ENCODE data around the gene WDR1. TPM values are rescaled to one million over a fixed set of nuclear protein-coding genes. Genes with fewer than 3 reads are reported as not detected.

Gene WDR1
- total RNA-seq, 1 donor from 2014 or later: 96.0 TPM

DNA sequence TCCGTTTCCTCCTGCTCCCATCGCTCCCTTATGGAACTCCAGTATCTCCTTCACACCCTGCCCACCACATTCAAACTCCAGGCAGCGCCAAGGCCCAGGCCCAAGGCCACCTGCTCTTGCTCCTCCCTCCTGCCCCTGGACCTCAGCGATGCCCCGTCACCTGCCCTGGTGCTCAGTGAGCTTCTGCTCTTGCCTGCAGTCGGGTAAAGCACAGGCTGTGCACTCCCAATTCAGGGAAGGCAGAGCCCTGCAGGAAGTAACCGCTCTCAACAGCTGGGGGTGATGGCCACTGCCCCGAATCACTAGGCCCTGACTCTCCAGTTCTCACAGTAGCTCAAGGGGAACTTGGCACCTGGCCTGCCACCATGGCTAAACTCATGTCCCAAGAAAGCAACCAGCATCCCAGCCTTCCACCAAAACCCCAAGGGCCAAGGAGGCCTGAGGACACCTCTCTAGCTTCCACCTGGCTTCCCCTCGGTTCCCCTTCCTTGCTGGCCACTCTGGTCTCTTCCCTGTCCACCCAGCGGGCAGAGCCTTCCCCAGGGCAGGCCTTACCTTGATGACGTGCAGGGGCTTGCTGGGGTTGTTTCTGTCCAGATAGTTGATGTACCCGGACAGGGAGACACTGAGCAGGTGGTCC is 29.3 kb downstream of the WDR1 start:
- Histone ChIP-seq H3K9ac (ENCODE audit: low read depth in 1 of 3, low read length in 3 of 3) (peak overlapping the region; percentile 10 to 45 (median 12)), H3K9me3 (ENCODE audit: control insufficient read depth in 3 of 3, low read length in 3 of 3) (no peaks in the 10 kb centered on the region), H3K4me3 (ENCODE audit: low read length in 3 of 3) (no peak overlapping the region), H3K27me3 (ENCODE audit: control insufficient read depth in 3 of 3, insufficient read depth in 3 of 3, low read length in 3 of 3) (no peaks in the 10 kb centered on the region), H3K27ac (ENCODE audit: low read depth, low read length) (no peak overlapping the region), H3K4me1 (ENCODE audit: control insufficient read depth in 3 of 3, insufficient read depth in 3 of 3, low read length in 3 of 3) (peaks cover 67 to 93% (median 89%) of the 10 kb centered on the region in 3 donors), H3K36me3 (ENCODE audit: control insufficient read depth in 3 of 3, insufficient read depth in 3 of 3, low read length in 3 of 3) (peaks cover 71 to 86% (median 82%) of the 10 kb centered on the region in 3 donors)

DNA sequence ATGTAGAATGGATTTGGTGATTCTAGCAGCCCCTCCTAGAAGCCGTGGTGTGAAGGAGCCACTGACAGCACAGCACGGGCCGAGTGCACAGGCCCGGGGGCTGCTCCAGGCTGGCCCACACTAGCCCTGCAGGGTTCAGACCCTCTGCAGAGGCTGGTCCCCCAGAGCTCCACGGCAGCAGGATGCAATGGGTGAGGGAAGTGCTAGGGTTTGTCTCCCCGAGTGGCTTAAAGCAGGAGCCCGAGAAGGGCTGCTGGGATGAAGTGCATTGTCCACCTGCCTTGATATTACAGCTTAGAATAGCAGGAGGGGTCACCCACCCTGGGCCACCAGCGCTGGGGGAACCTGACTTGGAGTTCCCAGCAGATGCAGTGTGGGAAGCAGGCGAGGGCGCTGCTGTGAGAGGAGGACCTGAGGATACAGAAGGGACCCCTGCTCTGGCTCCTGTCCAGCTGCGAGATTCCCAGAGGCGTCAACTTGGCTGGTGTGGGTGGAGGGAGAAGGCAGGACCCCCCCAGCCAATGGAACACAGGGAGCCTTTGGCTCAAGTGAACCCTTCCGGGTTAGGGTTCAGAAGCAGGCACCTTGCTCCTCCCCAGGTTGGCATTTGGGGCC is 30.0 kb downstream of the WDR1 start:
- Histone ChIP-seq H3K27ac (ENCODE audit: low read depth, low read length) (no peak overlapping the region), H3K4me1 (ENCODE audit: control insufficient read depth in 3 of 3, insufficient read depth in 3 of 3, low read length in 3 of 3) (peaks cover 60 to 87% (median 83%) of the 10 kb centered on the region in 3 donors), H3K36me3 (ENCODE audit: control insufficient read depth in 3 of 3, insufficient read depth in 3 of 3, low read length in 3 of 3) (peaks cover 74 to 88% (median 82%) of the 10 kb centered on the region in 3 donors)

DNA sequence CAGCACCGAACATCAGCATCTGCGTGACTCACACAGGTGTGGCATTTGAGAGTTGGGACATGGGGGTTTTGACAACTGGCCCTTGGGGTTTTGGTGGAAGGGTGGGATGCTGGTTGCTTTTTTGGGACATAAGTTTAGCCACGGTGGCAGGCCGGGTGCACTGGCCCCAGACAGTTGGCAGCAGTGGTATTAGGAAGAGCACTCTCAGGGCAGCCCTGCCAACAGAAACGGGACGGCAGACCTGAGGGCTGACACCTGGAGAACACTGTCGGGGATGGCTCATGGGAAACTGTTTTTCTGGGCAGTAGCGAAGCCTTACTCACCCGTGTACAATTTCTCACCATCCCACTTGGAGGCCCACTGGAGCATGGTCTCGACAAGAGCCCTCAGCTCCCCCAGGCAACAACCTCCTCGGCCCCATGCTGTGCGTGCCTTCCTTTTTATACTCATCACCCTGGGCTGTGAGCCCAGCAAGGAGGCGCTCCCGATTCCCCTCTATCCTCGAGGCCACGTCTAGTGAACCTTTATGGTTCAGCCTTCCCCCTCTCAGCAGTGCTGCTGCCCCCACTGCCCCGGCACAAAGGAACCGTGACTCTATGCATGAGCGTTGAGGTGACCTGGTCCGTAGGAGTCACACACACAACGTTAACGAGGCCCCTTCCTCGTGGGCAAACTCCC is 30.6 kb downstream of the WDR1 start:
- Histone ChIP-seq H3K4me1 (ENCODE audit: control insufficient read depth in 3 of 3, insufficient read depth in 3 of 3, low read length in 3 of 3) (peaks cover 53 to 80% (median 76%) of the 10 kb centered on the region in 3 donors), H3K36me3 (ENCODE audit: control insufficient read depth in 3 of 3, insufficient read depth in 3 of 3, low read length in 3 of 3) (peaks cover 75 to 86% (median 80%) of the 10 kb centered on the region in 3 donors), H3K27me3 (ENCODE audit: control insufficient read depth in 3 of 3, insufficient read depth in 3 of 3, low read length in 3 of 3) (no peaks in the 10 kb centered on the region), H3K27ac (ENCODE audit: low read depth, low read length) (peak overlapping the region; percentile 96), H3K9me3 (ENCODE audit: control insufficient read depth in 3 of 3, low read length in 3 of 3) (no peaks in the 10 kb centered on the region), H3K9ac (ENCODE audit: low read depth in 1 of 3, low read length in 3 of 3) (peak overlapping the region; percentile 27 to 89 (median 51)), H3K4me3 (ENCODE audit: low read length in 3 of 3) (no peak overlapping the region)

More for the DNA sequence above, 30.0 kb downstream of the WDR1 start:
- Histone ChIP-seq H3K27me3 (ENCODE audit: control insufficient read depth in 3 of 3, insufficient read depth in 3 of 3, low read length in 3 of 3) (no peaks in the 10 kb centered on the region), H3K4me3 (ENCODE audit: low read length in 3 of 3) (no peak overlapping the region), H3K9ac (ENCODE audit: low read depth in 1 of 3, low read length in 3 of 3) (peak overlapping the region in 1 of 3 donors; percentile 89), H3K9me3 (ENCODE audit: control insufficient read depth in 3 of 3, low read length in 3 of 3) (no peaks in the 10 kb centered on the region)

DNA sequence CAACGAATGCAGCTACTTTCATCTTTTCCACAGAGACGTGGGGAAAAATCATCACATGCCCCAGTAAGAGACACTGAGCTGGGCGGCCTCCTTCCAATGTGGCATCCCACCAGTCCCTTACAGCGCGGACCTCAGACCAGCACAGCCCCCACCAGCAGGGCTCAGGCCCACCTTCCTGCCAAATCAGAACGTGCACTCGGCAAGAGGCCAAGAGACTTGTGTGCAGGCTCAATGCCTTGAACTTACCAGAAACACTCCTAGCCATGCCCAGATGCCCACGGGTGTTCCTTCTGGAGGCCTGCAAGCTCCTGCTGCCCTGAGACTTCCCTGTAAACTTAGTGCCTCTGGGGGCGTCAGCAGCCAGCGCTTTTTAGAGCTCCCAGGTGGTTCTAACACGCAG is 31.2 kb downstream of the WDR1 start:
- peak overlapping the region in 1 of 3 donors; percentile 51 for H3K4me3 ChIP-seq (ENCODE audit: low read length in 3 of 3)
- H3K9me3 ChIP-seq (ENCODE audit: control insufficient read depth in 3 of 3, low read length in 3 of 3): no peaks in the 10 kb centered on the region
- peak overlapping the region; percentile 96 for H3K27ac ChIP-seq (ENCODE audit: low read depth, low read length)
- peak overlapping the region; percentile 27 to 89 (median 51) for H3K9ac ChIP-seq (ENCODE audit: low read depth in 1 of 3, low read length in 3 of 3)
- peaks cover 49 to 76% (median 71%) of the 10 kb centered on the region in 3 donors for H3K4me1 ChIP-seq (ENCODE audit: control insufficient read depth in 3 of 3, insufficient read depth in 3 of 3, low read length in 3 of 3)
- no peaks in the 10 kb centered on the region for H3K27me3 ChIP-seq (ENCODE audit: control insufficient read depth in 3 of 3, insufficient read depth in 3 of 3, low read length in 3 of 3)
- peaks cover 75 to 86% (median 82%) of the 10 kb centered on the region in 3 donors for H3K36me3 ChIP-seq (ENCODE audit: control insufficient read depth in 3 of 3, insufficient read depth in 3 of 3, low read length in 3 of 3)

DNA sequence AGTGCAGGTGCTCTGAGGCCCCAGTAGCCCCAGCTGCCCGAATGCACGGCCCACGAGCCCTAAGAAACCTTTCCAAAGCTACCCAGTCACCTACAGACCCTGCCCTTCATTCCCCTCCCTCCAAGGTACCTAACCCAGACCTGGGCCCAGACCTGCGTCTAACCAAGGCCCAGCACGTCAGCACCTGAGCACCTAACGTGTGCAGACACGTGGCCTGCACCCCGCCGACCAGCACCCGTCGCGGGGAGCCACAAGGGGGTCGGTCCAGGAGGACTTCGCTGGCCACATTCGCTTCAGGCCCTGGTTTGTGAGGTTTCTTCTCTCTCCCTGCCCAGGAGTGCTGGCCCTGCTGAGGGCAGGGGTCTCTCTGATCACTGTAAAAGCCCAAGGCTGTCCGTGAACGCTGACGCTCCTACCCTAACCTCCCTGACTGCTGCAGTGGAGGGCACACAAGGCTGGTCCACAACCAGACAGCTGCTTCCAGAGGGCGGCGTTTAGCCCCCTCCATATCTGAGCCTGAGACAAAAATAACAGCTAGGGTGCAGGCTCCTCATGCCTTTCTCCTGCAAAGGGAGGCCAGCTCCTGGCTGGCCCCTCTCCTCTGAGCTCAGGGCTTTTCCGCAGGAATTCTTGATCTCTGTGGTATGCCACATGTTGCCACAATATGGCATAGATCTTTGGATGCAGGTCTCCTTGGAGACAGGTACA is 31.8 kb downstream of the WDR1 start:
- Histone ChIP-seq H3K27me3 (ENCODE audit: control insufficient read depth in 3 of 3, insufficient read depth in 3 of 3, low read length in 3 of 3) (no peaks in the 10 kb centered on the region), H3K27ac (ENCODE audit: low read depth, low read length) (peak overlapping the region; percentile 96), H3K4me3 (ENCODE audit: low read length in 3 of 3) (peak overlapping the region in 2 of 3 donors; percentile 51 to 60), H3K9ac (ENCODE audit: low read depth in 1 of 3, low read length in 3 of 3) (peak overlapping the region; percentile 30 to 89 (median 60)), H3K4me1 (ENCODE audit: control insufficient read depth in 3 of 3, insufficient read depth in 3 of 3, low read length in 3 of 3) (peaks cover 43 to 72% (median 67%) of the 10 kb centered on the region in 3 donors), H3K36me3 (ENCODE audit: control insufficient read depth in 3 of 3, insufficient read depth in 3 of 3, low read length in 3 of 3) (peaks cover 75 to 86% (median 82%) of the 10 kb centered on the region in 3 donors), H3K9me3 (ENCODE audit: control insufficient read depth in 3 of 3, low read length in 3 of 3) (no peaks in the 10 kb centered on the region)

DNA sequence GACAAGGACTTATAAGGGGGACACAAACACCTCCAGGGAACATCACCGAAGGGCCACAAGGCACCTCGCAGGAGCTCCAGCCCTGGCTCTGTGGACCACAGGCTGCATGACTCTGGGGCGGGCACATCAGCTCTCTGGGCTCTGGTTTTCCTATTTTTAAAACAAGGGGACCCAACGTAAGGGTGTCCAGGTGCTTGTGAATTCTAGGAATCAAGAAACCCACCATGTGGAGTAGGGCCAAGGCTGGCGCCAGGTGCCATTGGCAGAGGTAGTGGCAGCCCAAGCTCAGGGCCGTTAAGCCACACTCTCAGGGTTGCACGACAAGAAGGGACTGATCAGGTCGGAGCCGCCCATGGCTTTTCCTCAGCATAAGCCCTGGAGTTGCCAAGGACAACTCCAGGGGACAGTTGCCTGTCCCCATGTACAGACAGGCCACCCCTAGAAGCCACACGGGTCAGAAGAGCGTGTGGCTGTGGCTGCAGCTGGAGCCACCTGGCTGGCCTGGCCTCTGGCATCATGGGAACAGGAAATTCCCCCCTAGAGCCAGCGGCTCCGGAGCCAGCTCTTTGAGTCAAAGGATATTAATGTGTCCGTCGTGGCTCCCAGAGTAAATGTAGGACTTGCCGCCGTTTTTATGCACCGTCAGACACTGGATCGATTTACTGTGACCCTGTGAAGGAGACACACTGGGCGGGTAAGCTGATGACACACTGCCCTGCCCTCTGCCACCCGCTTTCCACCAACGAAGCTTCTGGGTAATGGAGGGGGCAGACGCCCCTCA is 32.5 kb downstream of the WDR1 start:
- no peaks in the 10 kb centered on the region for H3K9me3 ChIP-seq (ENCODE audit: control insufficient read depth in 3 of 3, low read length in 3 of 3)
- peak overlapping the region; percentile 96 for H3K27ac ChIP-seq (ENCODE audit: low read depth, low read length)
- H3K27me3 ChIP-seq (ENCODE audit: control insufficient read depth in 3 of 3, insufficient read depth in 3 of 3, low read length in 3 of 3): no peaks in the 10 kb centered on the region
- H3K36me3 ChIP-seq (ENCODE audit: control insufficient read depth in 3 of 3, insufficient read depth in 3 of 3, low read length in 3 of 3): peaks cover 79 to 89% (median 87%) of the 10 kb centered on the region in 3 donors
- H3K9ac ChIP-seq (ENCODE audit: low read depth in 1 of 3, low read length in 3 of 3): peak overlapping the region; percentile 30 to 89 (median 60)
- peak overlapping the region in 2 of 3 donors; percentile 51 to 60 for H3K4me3 ChIP-seq (ENCODE audit: low read length in 3 of 3)
- H3K4me1 ChIP-seq (ENCODE audit: control insufficient read depth in 3 of 3, insufficient read depth in 3 of 3, low read length in 3 of 3): peaks cover 38 to 70% (median 65%) of the 10 kb centered on the region in 3 donors

DNA sequence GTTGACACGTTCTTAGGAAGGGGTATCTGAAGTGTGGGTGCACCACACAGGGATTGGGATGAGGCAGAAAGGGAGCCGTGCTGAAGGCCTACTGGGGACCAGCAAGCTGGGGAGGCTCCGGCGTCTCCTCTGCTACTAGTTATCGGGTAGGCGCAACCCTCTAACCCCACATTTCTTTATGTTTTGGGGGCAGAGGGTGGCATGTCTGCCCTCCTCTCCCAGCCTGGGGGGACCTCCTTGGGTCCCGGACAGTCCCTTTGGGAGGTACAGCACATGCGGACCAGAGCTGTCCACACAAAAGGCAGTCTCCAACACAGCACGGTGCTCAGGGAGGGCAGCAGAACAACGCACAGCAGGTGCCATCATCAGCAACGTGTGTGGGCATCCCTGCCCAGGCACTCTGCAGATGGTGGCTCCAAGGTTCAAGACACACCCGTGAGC is 33.2 kb downstream of the WDR1 start:
- peaks cover 82 to 91% (median 90%) of the 10 kb centered on the region in 3 donors for H3K36me3 ChIP-seq (ENCODE audit: control insufficient read depth in 3 of 3, insufficient read depth in 3 of 3, low read length in 3 of 3)

DNA sequence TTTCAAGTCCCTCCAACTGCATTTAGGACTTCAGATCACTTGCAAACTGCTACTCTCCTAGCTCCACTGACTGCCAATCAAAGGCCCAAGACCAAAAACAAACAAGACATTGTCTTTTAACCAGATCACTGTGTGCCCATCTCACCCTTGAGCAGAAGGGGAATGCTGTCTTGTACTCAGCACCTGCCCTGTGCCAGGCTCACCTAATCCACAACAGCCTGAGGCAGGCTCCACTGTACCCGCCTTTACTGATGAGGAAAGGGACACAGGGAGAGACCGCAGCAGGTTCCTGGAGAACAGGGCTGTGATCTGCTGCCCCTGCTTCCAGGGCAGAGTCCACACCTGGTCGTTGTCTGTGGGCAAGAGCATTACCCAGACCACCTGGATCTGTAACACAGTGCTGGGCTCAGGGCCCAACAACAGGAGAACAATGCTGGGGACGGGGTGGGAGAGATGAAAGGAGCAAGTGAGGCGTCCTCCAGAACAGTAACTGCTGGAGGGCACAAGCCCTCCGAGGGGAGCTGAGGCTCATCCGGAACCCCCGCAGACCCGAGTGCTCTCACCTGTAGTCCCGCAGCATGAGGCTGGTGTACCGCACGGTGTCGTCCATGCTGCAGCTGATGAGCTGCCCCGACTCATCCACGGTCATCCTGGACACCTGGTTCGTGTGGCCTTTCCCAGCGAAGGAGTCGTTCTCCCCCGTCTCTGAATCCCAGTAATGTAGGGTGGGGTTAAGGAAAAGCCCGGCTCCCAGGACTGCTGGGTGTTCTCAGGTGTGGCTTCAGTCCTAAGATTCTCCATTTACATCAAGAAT is 33.9 kb downstream of the WDR1 start:
- H3K9me3 ChIP-seq (ENCODE audit: control insufficient read depth in 3 of 3, low read length in 3 of 3): no peaks in the 10 kb centered on the region
- H3K4me3 ChIP-seq (ENCODE audit: low read length in 3 of 3): no peak overlapping the region
- H3K27ac ChIP-seq (ENCODE audit: low read depth, low read length): no peak overlapping the region
- no peak overlapping the region for H3K9ac ChIP-seq (ENCODE audit: low read depth in 1 of 3, low read length in 3 of 3)
- peaks cover 82 to 91% (median 90%) of the 10 kb centered on the region in 3 donors for H3K36me3 ChIP-seq (ENCODE audit: control insufficient read depth in 3 of 3, insufficient read depth in 3 of 3, low read length in 3 of 3)
- H3K27me3 ChIP-seq (ENCODE audit: control insufficient read depth in 3 of 3, insufficient read depth in 3 of 3, low read length in 3 of 3): no peaks in the 10 kb centered on the region
- H3K4me1 ChIP-seq (ENCODE audit: control insufficient read depth in 3 of 3, insufficient read depth in 3 of 3, low read length in 3 of 3): peaks cover 38 to 67% (median 65%) of the 10 kb centered on the region in 3 donors

More for the DNA sequence above, 33.2 kb downstream of the WDR1 start:
- peaks cover 33 to 68% (median 65%) of the 10 kb centered on the region in 3 donors for H3K4me1 ChIP-seq (ENCODE audit: control insufficient read depth in 3 of 3, insufficient read depth in 3 of 3, low read length in 3 of 3)
- H3K27ac ChIP-seq (ENCODE audit: low read depth, low read length): peak overlapping the region; percentile 96
- no peaks in the 10 kb centered on the region for H3K27me3 ChIP-seq (ENCODE audit: control insufficient read depth in 3 of 3, insufficient read depth in 3 of 3, low read length in 3 of 3)
- H3K9ac ChIP-seq (ENCODE audit: low read depth in 1 of 3, low read length in 3 of 3): no peak overlapping the region
- H3K4me3 ChIP-seq (ENCODE audit: low read length in 3 of 3): peak overlapping the region in 1 of 3 donors; percentile 14
- H3K9me3 ChIP-seq (ENCODE audit: control insufficient read depth in 3 of 3, low read length in 3 of 3): no peaks in the 10 kb centered on the region

Measured in skeletal muscle tissue (tissue), 4 donors.